ENCODE data around the gene RRAGC.
A peak's percentile ranks its signal among the peaks of the same experiment; 100 is the strongest.

Gene RRAGC

GRCh38 chr1:38859561-38860453, at the start of gene RRAGC:
Gene RRAGC (minus strand): TSS chr1:38859772. CDS start chr1:38859646, 126 bp downstream.
- peak; percentile 97 for DNase-seq (ENCODE audit: low spot score)

- no peak for DNase-seq (ENCODE audit: low spot score)
These were observed 49.2 kb upstream of the RRAGC start for GRCh38 chr1:38908821-38909220.

- no peak for DNase-seq (ENCODE audit: low spot score)
These were observed 46.4 kb upstream of the RRAGC start for GRCh38 chr1:38905985-38906384.

GRCh38 chr1:38899560-38899959, 40.0 kb upstream of the RRAGC start:
- DNase-seq (ENCODE audit: low spot score) = no peak

GRCh38 chr1:38898653-38899230, 39.2 kb upstream of the RRAGC start:
- DNase-seq (ENCODE audit: low spot score) = peak; percentile 30

- DNase-seq (ENCODE audit: low spot score) = no peak
These were observed 36.6 kb upstream of the RRAGC start for GRCh38 chr1:38896169-38896568.

GRCh38 chr1:38892976-38893375, 33.4 kb upstream of the RRAGC start:
- no peak for DNase-seq (ENCODE audit: low spot score)

GRCh38 chr1:38891753-38892152, 32.2 kb upstream of the RRAGC start:
- no peak for DNase-seq (ENCODE audit: low spot score)

GRCh38 chr1:38889589-38889988, 30.0 kb upstream of the RRAGC start:
- DNase-seq (ENCODE audit: low spot score) = no peak

- DNase-seq (ENCODE audit: low spot score) = no peak
These were observed 29.1 kb upstream of the RRAGC start for GRCh38 chr1:38888423-38889333.

GRCh38 chr1:38885092-38885491, 25.5 kb upstream of the RRAGC start:
- no peak for DNase-seq (ENCODE audit: low spot score)

GRCh38 chr1:38881487-38881886, 21.9 kb upstream of the RRAGC start, which contains the start of gene GJA9:
Gene GJA9 (minus strand): TSS chr1:38881587. CDS start chr1:38876098, 5,489 bp downstream.
- DNase-seq (ENCODE audit: low spot score) = no peak

- DNase-seq (ENCODE audit: low spot score) = no peak
These were observed 16.2 kb upstream of the RRAGC start for GRCh38 chr1:38875811-38876210.

- peak; percentile 96 for DNase-seq (ENCODE audit: low spot score)
These were observed 13.7 kb upstream of the RRAGC start, which contains the start of gene MYCBP for GRCh38 chr1:38873027-38873969. Gene MYCBP (minus strand): TSS chr1:38873348. CDS start chr1:38873305, 43 bp downstream.

- peak; percentile 45 for DNase-seq (ENCODE audit: low spot score)
These were observed 12.9 kb upstream of the RRAGC start for GRCh38 chr1:38872401-38873026.

GRCh38 chr1:38870996-38871395, 11.4 kb upstream of the RRAGC start:
- DNase-seq (ENCODE audit: low spot score) = no peak

- no peak for DNase-seq (ENCODE audit: low spot score)
These were observed 7.6 kb upstream of the RRAGC start for GRCh38 chr1:38867208-38867607.

- no peak for DNase-seq (ENCODE audit: low spot score)
These were observed 5.6 kb upstream of the RRAGC start for GRCh38 chr1:38865112-38865715.

- DNase-seq (ENCODE audit: low spot score) = no peak
These were observed 853 bp upstream of the RRAGC start for GRCh38 chr1:38860454-38860795.
